Upper lobe of left lung (tissue), 6 donors: ENCODE results near the gene RASEF. TPM values are rescaled to one million over a fixed set of nuclear protein-coding genes. Genes with fewer than 3 reads are reported as not detected.

Experiments
- ATAC-seq, 2 donors: fragments of 200-7000 bp; cut with Tn5 transposase; one replicate each; pipeline ENCODE4 v1.9.1; 2022; ENCODE audit warnings: mild to moderate bottlenecking in 2 of 2, moderate library complexity in 2 of 2; ENCODE audit not compliant: low FRiP score in 2 of 2
- DNase-seq, 2 donors: peaks; one replicate each; pipeline ENCODE4 v3.0.0-alpha.2; 2019 to 2020
- H3K27ac ChIP-seq, 4 donors: fragments of 200-600 bp; sonication (generic); one replicate each; pipeline ENCODE4 v1.5.1; 2016 to 2019
- H3K27me3 ChIP-seq, 4 donors: fragments of 200-600 bp; sonication (generic); one replicate each; pipeline ENCODE4 v1.5.1; 2017 to 2019
- H3K36me3 ChIP-seq, 4 donors: fragments of 200-600 bp; sonication (generic); one replicate each; pipeline ENCODE4 v1.5.1; 2016 to 2019
- H3K4me1 ChIP-seq, 4 donors: fragments of 200-600 bp; sonication (generic); one replicate each; pipeline ENCODE4 v1.5.1; 2018 to 2019
- H3K4me3 ChIP-seq, 4 donors: fragments of 200-600 bp; sonication (generic); one replicate each; pipeline ENCODE4 v1.5.1; 2017 to 2019; ENCODE audit warnings: mild to moderate bottlenecking in 2 of 4, moderate library complexity in 1 of 4
- H3K9me3 ChIP-seq, 4 donors: fragments of 200-600 bp; sonication (generic); one replicate each; pipeline ENCODE4 v1.5.1; 2018 to 2019
- EP300 ChIP-seq, 4 donors: sonication (generic); formaldehyde crosslinking; IDR thresholded peaks; one replicate each; pipeline ENCODE4 v1.5.1; 2017; ENCODE audit warnings: antibody characterized with exemption in 4 of 4, control low read depth in 2 of 4
- POLR2A ChIP-seq, 4 donors: fragments of 450-650 bp; IDR thresholded peaks; one replicate each; pipeline ENCODE4 v1.5.1; 2016 to 2017; ENCODE audit warnings: antibody characterized with exemption in 4 of 4, mild to moderate bottlenecking in 2 of 4
- POLR2AphosphoS5 ChIP-seq, 2 donors: sonication (generic); formaldehyde crosslinking; IDR thresholded peaks; one replicate each; pipeline ENCODE4 v1.5.1; 2017; ENCODE audit warnings: antibody characterized with exemption in 2 of 2
- WGBS, 2 donors: methylation state at CpG; one replicate each; pipeline ENCODE4 v1.1.5; 2017 to 2018; 5-methylcytosine and 5-hydroxymethylcytosine counted together
- total RNA-seq, 6 donors: library from RNA; depleted of rRNA in 4 of 6; stranded (reverse); fragments of >200 nt in 4 of 6; gene quantifications; one replicate each; pipeline versions ENCODE4 v1.1.0 to v1.2.1, GENCODE V29; 2016 to 2021
- TF ChIP-seq, protein P1 (sequence below), 6 experiments: fragments of 450-650 bp in 4 of 6; fragments of 200-600 bp in 2 of 6; sonication (generic) in 2 of 6; IDR thresholded peaks; one replicate each; pipeline ENCODE4 v1.5.1; 2016 to 2019; ENCODE audit warnings: antibody characterized with exemption in 6 of 6
- donor health status: DM: no; HTN: no; CAD: no; lungs with moderate emphysema.
- donor health status: DM: no; HTN: yes; CAD: no; lungs with severe emphysema.

RASEF gene
- total RNA-seq, 6 donors from 2014 or later, result 14.5 to 90.0 (median 18.0) TPM

DNA sequence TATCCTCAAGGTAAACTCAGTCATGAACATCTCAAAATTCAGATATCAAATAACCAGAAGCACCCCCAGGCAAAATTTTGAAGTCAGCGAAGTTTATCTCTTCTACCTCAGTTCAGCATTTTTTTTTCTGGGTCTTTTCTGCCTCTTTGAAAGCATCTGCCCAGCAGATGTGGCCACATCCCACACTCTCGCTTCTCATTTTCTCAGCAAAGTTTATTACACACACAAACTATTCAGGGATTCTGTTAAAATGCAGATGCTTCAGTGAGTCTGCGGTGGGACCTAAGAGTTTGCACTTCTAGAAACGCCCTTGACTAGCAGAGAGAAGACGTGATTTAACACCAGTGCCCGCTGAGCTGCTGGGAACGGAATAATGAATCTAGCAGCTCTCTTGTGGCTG is 19.3 kb downstream of the RASEF start:
- Histone ChIP-seq H3K9me3 (no peaks in the 10 kb centered on the region), H3K27ac (no peak overlapping the region), H3K4me3 (no peak overlapping the region), H3K27me3 (no peaks in the 10 kb centered on the region), H3K4me1 (peaks cover 0 to 8% (median 2%) of the 10 kb centered on the region in 4 donors), H3K36me3 (no peaks in the 10 kb centered on the region)
- ATAC-seq (no peak), DNase-seq (no peak)
- 91 to 92% methylated on average over 7 of the region's 7 CpGs for WGBS, 2 donors
- no peak for TF ChIP-seq EP300 (IDR thresholded peaks at IDR 0.05)
- TF ChIP-seq, protein P1, sequence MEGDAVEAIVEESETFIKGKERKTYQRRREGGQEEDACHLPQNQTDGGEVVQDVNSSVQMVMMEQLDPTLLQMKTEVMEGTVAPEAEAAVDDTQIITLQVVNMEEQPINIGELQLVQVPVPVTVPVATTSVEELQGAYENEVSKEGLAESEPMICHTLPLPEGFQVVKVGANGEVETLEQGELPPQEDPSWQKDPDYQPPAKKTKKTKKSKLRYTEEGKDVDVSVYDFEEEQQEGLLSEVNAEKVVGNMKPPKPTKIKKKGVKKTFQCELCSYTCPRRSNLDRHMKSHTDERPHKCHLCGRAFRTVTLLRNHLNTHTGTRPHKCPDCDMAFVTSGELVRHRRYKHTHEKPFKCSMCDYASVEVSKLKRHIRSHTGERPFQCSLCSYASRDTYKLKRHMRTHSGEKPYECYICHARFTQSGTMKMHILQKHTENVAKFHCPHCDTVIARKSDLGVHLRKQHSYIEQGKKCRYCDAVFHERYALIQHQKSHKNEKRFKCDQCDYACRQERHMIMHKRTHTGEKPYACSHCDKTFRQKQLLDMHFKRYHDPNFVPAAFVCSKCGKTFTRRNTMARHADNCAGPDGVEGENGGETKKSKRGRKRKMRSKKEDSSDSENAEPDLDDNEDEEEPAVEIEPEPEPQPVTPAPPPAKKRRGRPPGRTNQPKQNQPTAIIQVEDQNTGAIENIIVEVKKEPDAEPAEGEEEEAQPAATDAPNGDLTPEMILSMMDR (IDR thresholded peaks at IDR 0.05), result no peak
- no peak for TF ChIP-seq POLR2A (IDR thresholded peaks at IDR 0.05)
- no peak for TF ChIP-seq POLR2AphosphoS5 (IDR thresholded peaks at IDR 0.05)

DNA sequence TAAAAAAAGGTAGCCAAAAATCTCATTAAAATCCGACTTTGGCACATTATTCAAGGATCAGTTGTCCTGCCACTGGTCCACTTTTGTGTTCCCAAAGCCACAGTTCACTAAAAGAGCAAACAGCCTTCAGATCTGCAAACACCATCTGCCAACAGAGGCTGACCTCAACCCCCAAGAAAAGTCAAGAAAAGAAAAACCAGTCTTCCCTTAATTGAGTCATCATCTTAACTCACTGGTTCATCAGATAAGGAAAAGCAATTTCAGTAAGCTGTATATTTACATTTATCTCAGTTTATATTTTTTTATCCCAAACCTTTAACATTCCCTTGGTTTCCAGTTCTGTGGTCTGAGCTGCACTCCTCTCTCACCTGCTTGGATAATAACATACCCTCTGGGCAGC is 21.2 kb downstream of the RASEF start:
- Histone ChIP-seq H3K27ac (no peak overlapping the region), H3K4me1 (peaks cover 0 to 8% (median 2%) of the 10 kb centered on the region in 4 donors), H3K4me3 (no peak overlapping the region), H3K36me3 (no peaks in the 10 kb centered on the region), H3K9me3 (no peaks in the 10 kb centered on the region), H3K27me3 (no peaks in the 10 kb centered on the region)
- no peak for TF ChIP-seq POLR2AphosphoS5 (IDR thresholded peaks at IDR 0.05)
- TF ChIP-seq, protein P1 (IDR thresholded peaks at IDR 0.05), result no peak
- no peak for TF ChIP-seq POLR2A (IDR thresholded peaks at IDR 0.05)
- no peak for TF ChIP-seq EP300 (IDR thresholded peaks at IDR 0.05)
- no peak for ATAC-seq
- DNase-seq, result no peak
- WGBS, 2 donors, result 41 to 45% methylated on average over 1 of the region's 1 CpG

DNA sequence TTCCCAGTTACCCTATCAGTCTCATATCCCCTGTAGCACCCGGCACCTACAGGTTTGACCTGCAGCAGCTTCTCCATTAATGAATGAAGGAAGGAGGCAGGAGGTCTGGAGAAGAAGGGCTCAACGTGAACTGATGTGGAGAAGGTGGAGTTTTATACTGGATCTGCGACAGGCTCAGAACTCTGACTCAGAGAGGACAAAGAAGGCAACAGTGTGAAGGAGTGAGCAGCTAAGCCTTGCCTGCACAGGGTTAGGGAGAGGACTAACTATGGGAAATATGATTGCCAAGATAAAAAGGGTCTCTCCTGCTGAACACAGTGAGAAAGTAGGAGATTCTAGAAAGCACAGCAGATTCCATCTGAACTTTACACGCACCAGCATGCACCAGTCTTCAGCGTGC is 23.6 kb downstream of the RASEF start:
- 89 to 93% methylated on average over 5 of the region's 5 CpGs for WGBS, 2 donors
- TF ChIP-seq, protein P1 (IDR thresholded peaks at IDR 0.05), result no peak
- TF ChIP-seq POLR2A (IDR thresholded peaks at IDR 0.05), result no peak
- no peak for TF ChIP-seq POLR2AphosphoS5 (IDR thresholded peaks at IDR 0.05)
- no peak for TF ChIP-seq EP300 (IDR thresholded peaks at IDR 0.05)

DNA sequence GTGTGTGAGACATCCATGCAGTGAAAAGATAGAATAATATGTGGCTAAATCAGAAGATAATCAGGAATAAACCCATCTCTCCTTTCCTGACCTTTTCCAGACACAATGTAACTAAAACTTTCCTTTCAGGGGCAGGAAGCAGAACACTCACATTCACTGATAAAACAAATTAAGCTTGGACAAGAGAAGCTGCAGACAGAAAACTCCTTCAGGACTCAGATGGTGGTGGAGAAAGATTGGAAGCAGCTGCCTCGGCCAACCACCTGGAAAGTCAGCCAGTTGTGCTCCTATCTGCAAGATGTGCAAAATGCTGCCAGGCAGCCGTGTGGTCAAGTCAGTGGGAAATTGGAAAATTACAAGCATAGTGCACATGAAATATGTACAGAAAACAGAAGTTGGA is 26.9 kb downstream of the RASEF start:
- no peaks in the 10 kb centered on the region for H3K36me3 ChIP-seq
- H3K4me3 ChIP-seq, result no peak overlapping the region
- whole genome bisulfite sequencing, 2 donors, result 78 to 89% methylated on average over 2 of the region's 2 CpGs
- TF ChIP-seq, protein P1 (IDR thresholded peaks at IDR 0.05), result no peak
- TF ChIP-seq POLR2AphosphoS5 (IDR thresholded peaks at IDR 0.05) (no peak), POLR2A (IDR thresholded peaks at IDR 0.05) (no peak), EP300 (IDR thresholded peaks at IDR 0.05) (no peak)
- H3K27ac ChIP-seq, result no peak overlapping the region
- DNase-seq (no peak), ATAC-seq (no peak)
- H3K27me3 ChIP-seq, result no peaks in the 10 kb centered on the region
- H3K4me1 ChIP-seq, result no peaks in the 10 kb centered on the region
- no peaks in the 10 kb centered on the region for H3K9me3 ChIP-seq

More for the DNA sequence above, 23.6 kb downstream of the RASEF start:
- Histone ChIP-seq H3K27ac (no peak overlapping the region), H3K36me3 (no peaks in the 10 kb centered on the region), H3K4me3 (no peak overlapping the region), H3K9me3 (no peaks in the 10 kb centered on the region), H3K4me1 (peaks cover 0 to 8% (median 2%) of the 10 kb centered on the region in 4 donors), H3K27me3 (no peaks in the 10 kb centered on the region)
- no peak for ATAC-seq
- DNase-seq, result no peak

DNA sequence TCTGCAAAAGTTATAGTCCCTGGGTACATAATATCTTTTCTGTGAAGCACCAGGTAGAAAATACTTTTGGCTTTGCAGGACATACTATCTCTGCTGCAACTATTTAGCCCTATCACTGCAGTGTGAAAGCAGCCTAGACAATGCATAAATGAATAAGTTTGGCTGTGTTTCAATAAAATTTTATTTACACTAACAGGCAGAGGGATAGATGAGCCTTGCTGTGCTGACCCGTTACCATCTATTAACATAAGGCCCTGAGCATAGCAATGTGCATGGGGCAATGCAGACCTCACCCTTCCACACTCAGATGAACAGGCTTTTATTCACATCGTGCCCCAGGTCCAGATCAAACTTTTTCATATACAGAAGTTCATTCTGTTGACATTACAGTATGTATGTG is 27.8 kb downstream of the RASEF start:
- H3K4me3 ChIP-seq, result no peak overlapping the region
- no peak overlapping the region for H3K27ac ChIP-seq
- ATAC-seq (no peak), DNase-seq (no peak)
- H3K4me1 ChIP-seq, result no peaks in the 10 kb centered on the region
- WGBS, 2 donors, result 88 to 90% methylated on average over 2 of the region's 2 CpGs
- H3K36me3 ChIP-seq, result no peaks in the 10 kb centered on the region
- no peaks in the 10 kb centered on the region for H3K27me3 ChIP-seq
- TF ChIP-seq, protein P1 (IDR thresholded peaks at IDR 0.05), result no peak
- TF ChIP-seq POLR2A (IDR thresholded peaks at IDR 0.05) (no peak), EP300 (IDR thresholded peaks at IDR 0.05) (no peak), POLR2AphosphoS5 (IDR thresholded peaks at IDR 0.05) (no peak)
- H3K9me3 ChIP-seq, result no peaks in the 10 kb centered on the region
